Measurements from ENCODE around the gene CHST10. TPM values are rescaled to one million over a fixed set of nuclear protein-coding genes. Genes with fewer than 3 reads are reported as not detected.

Gene CHST10
- total RNA-seq, 1 experiment from 2014 or later = 29.7 TPM

DNA sequence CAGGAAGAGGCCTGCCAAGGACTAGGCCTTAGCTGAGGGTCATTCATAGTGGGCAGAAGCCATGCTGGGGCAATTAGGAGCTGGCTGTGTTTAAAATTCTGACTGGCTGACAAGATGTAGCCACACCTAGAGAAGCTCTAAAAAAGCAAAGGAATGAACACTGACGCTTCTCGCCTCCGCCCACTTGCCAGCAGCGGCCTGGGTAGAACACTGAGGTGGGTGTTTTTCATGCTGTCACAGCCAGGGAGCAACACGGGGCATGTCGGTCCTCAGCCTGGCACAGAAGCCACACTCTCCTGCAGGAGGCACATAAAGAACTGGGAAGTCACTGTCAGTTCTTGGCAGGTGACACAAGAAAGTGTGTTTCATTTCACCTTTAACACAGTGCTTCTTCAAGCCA lies 10.4 kb downstream of the CHST10 start:
- Mint-ChIP-seq H3K27ac (peak overlapping the region in 2 of 3 experiments; percentile 56 to 76; a peak in 2 of 7 replicates), H3K4me1 (peaks cover 43% of the 10 kb centered on the region in 2 experiments), H3K9me3 (no peaks in the 10 kb centered on the region), H3K4me3 (no peak overlapping the region), H3K27me3 (ENCODE audit: low read depth) (peaks cover 3% of the 10 kb centered on the region), H3K36me3 (ENCODE audit: insufficient read depth in 1 of 3, low read depth in 3 of 3) (peaks cover 36 to 55% (median 50%) of the 10 kb centered on the region in 3 experiments)
- Histone ChIP-seq H2BK15ac (ENCODE audit: low read depth, low read length) (no peak overlapping the region), H3K4me2 (ENCODE audit: insufficient read depth, insufficient read length, low read length) (no peak overlapping the region), H2BK20ac (ENCODE audit: low read depth, low read length, poor library complexity, severe bottlenecking) (no peak overlapping the region), H4K8ac (replicated peaks; ENCODE audit: insufficient read length, low read depth, low read length) (no peak overlapping the region), H3K79me2 (ENCODE audit: insufficient read depth, low read length) (peaks cover 4% of the 10 kb centered on the region; the same call in 1 of the 2 replicates), H2BK120ac (ENCODE audit: low read depth, low read length, poor library complexity, severe bottlenecking) (no peak overlapping the region), H2AK5ac (ENCODE audit: insufficient read length, low read length) (no peak overlapping the region), H3K9me3 (ENCODE audit: control insufficient read depth, low read depth, low read length) (no peaks in the 10 kb centered on the region), H3K23ac (ENCODE audit: insufficient read length, low read depth, low read length) (no peak overlapping the region), H3K4ac (ENCODE audit: low read depth, low read length) (no peak overlapping the region), H4K20me1 (ENCODE audit: control insufficient read depth, insufficient read depth, insufficient read length) (no peaks in the 10 kb centered on the region), H3K23me2 (ENCODE audit: insufficient read length, low read depth, low read length, poor library complexity, severe bottlenecking) (no peaks in the 10 kb centered on the region), H3T11ph (ENCODE audit: low read length) (no peak overlapping the region), H3K18ac (ENCODE audit: insufficient read length, low read depth, low read length) (no peak overlapping the region), H3K56ac (ENCODE audit: insufficient read length, low read depth, low read length) (no peak overlapping the region), H3K27ac (ENCODE audit: insufficient read length, low read depth, low read length) (no peak overlapping the region), H3K79me1 (ENCODE audit: insufficient read depth, low read depth, low read length, poor library complexity, severe bottlenecking) (no peaks in the 10 kb centered on the region), H3K9ac (ENCODE audit: extremely low read depth, insufficient read length, low read length) (no peak overlapping the region), H2AFZ (ENCODE audit: low read length) (no peak overlapping the region), H4K5ac (ENCODE audit: insufficient read length, low read depth, low read length) (no peak overlapping the region), H3K4me1 (ENCODE audit: insufficient read depth, low read length) (peaks cover 17% of the 10 kb centered on the region; the same call in 1 of the 2 replicates), H2BK5ac (ENCODE audit: insufficient read length, low read length) (no peak overlapping the region), H2BK12ac (ENCODE audit: insufficient read length, low read depth, low read length) (no peak overlapping the region), H4K91ac (ENCODE audit: insufficient read length, low read depth, low read length) (no peak overlapping the region), H3K27me3 (ENCODE audit: insufficient read depth, low read length) (no peaks in the 10 kb centered on the region), H3K14ac (ENCODE audit: insufficient read depth, low read length) (no peak overlapping the region)
- TF ChIP-seq, protein P1, sequence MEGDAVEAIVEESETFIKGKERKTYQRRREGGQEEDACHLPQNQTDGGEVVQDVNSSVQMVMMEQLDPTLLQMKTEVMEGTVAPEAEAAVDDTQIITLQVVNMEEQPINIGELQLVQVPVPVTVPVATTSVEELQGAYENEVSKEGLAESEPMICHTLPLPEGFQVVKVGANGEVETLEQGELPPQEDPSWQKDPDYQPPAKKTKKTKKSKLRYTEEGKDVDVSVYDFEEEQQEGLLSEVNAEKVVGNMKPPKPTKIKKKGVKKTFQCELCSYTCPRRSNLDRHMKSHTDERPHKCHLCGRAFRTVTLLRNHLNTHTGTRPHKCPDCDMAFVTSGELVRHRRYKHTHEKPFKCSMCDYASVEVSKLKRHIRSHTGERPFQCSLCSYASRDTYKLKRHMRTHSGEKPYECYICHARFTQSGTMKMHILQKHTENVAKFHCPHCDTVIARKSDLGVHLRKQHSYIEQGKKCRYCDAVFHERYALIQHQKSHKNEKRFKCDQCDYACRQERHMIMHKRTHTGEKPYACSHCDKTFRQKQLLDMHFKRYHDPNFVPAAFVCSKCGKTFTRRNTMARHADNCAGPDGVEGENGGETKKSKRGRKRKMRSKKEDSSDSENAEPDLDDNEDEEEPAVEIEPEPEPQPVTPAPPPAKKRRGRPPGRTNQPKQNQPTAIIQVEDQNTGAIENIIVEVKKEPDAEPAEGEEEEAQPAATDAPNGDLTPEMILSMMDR (conservative IDR thresholded peaks at IDR 0.05) = no peak
- DNase-seq = no peak
- no CpG with 5 or more reads among the region's 6 CpGs for WGBS (ENCODE audit: extremely low coverage, insufficient read length, low lambda C conversion rate)
